Kidney (tissue), 14 donors: ENCODE data around the gene UNC13D. TPM values are rescaled to one million over a fixed set of nuclear protein-coding genes. Genes with fewer than 3 reads are reported as not detected.

Experiments used
- DNase-seq, 5 donors: peaks; one replicate each; pipeline ENCODE4 v3.0.0-alpha.2; 2013 to 2020
- FAIRE-seq: peaks from 2 replicates; lab custom pipeline; 2012; peaks lifted over from hg19 to GRCh38; lab: Jason Lieb, UNC
- H3K27ac ChIP-seq, 2 donors: one replicate each; pipeline ENCODE4 v1.7.0; 2013; ENCODE audit warnings: low read depth in 2 of 2, low read length in 2 of 2, inconsistent platforms in 1 of 2
- H3K27me3 ChIP-seq: one replicate; pipeline ENCODE4 v1.7.1; 2013; ENCODE audit warnings: low read length, inconsistent platforms; ENCODE audit not compliant: control insufficient read depth, insufficient read depth
- H3K36me3 ChIP-seq, 3 donors: one replicate each; pipeline versions ENCODE4 v1.7.0 to v1.7.1; 2013; ENCODE audit warnings: low read length in 3 of 3, control low read depth in 1 of 3, inconsistent platforms in 1 of 3; ENCODE audit not compliant: insufficient read depth in 3 of 3, control insufficient read depth in 2 of 3
- H3K4me1 ChIP-seq, 3 donors: one replicate each; pipeline versions ENCODE4 v1.7.0 to v1.7.1; 2013; ENCODE audit warnings: low read length in 3 of 3, inconsistent platforms in 1 of 3, low read depth in 1 of 3; ENCODE audit not compliant: control insufficient read depth in 2 of 3, insufficient read depth in 2 of 3
- H3K4me3 ChIP-seq, 3 donors: one replicate each; pipeline versions ENCODE4 v1.7.0 to v1.8.1; 2013; ENCODE audit warnings: low read length in 3 of 3, control low read depth in 1 of 3, inconsistent platforms in 1 of 3
- H3K9ac ChIP-seq, 3 donors: one replicate each; pipeline versions ENCODE4 v1.7.0 to v1.7.1; 2013; ENCODE audit warnings: low read length in 3 of 3, control low read depth in 1 of 3, inconsistent platforms in 1 of 3
- H3K9me3 ChIP-seq, 3 donors: one replicate each; pipeline versions ENCODE4 v1.7.0 to v1.7.1; 2013; ENCODE audit warnings: low read length in 3 of 3, control low read depth in 1 of 3, inconsistent platforms in 1 of 3; ENCODE audit not compliant: control insufficient read depth in 2 of 3, insufficient read depth in 1 of 3
- intact Hi-C: fragments of 100-400 bp; cut with DNase I; formaldehyde crosslinking; loops from one replicate; pipeline ENCODE4 v1.11.1; 2022
- polyA plus RNA-seq: library from polyadenylated mRNA; stranded (reverse); fragments of 350-450 nt; fragmentation: Illumina TruSeq; extraction: RNeasy Lipid Tissue Mini Kit (QIAGEN cat#74804); gene quantifications from one replicate; pipeline ENCODE4 v1.2.3, GENCODE V29; 2014; ENCODE audit warnings: low read depth, low replicate concordance; ENCODE audit not compliant: insufficient read depth
- total RNA-seq: library from RNA; stranded (reverse); fragmentation: NEBNext Ultra II Directional; extraction: Animal tissue kit (Norgen Biotek cat#: 25700); gene quantifications from one replicate; pipeline ENCODE4 v1.2.1, GENCODE V29; 2021
- TF ChIP-seq, protein P1 (sequence below): IDR thresholded peaks from 3 replicates; pipeline ENCODE4 v1.5.1; 2012; ENCODE audit warnings: mild to moderate bottlenecking, moderate library complexity, borderline replicate concordance; ENCODE audit not compliant: insufficient read depth; ENCODE audit errors: extremely low read depth
- donor health status: control.
- donor health status: control.
- donor health status: control.
- donor health status: control.
- donor health status: control.
- donor health status: DM: yes; HTN: yes; CAD: no.
- donor health status: Normal renal cell carcinoma (clear cell type).

The UNC13D gene
- total and polyA plus RNA-seq, 2 donors from 2014 or later: 3.8 to 26.1 TPM

DNA sequence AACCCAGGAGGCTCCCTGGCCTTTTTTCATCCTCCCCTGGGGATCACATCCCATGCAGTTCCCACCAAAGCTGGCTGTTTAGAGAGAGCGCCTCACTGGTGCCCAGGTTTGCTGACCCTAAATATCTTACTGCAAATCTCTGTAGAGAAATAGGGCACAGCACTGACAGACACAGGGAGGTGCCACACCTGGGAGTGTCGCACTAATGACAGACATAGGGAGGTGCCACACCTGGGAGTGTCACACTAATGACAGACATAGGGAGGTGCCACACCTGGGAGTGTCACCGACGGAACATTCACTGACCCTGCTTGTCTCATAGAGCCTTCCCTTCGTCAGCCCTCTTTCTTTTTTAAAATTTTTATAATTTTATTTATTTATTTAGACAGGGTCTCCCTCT lies 34.0 kb downstream of the UNC13D start:
- TF ChIP-seq, protein P1, sequence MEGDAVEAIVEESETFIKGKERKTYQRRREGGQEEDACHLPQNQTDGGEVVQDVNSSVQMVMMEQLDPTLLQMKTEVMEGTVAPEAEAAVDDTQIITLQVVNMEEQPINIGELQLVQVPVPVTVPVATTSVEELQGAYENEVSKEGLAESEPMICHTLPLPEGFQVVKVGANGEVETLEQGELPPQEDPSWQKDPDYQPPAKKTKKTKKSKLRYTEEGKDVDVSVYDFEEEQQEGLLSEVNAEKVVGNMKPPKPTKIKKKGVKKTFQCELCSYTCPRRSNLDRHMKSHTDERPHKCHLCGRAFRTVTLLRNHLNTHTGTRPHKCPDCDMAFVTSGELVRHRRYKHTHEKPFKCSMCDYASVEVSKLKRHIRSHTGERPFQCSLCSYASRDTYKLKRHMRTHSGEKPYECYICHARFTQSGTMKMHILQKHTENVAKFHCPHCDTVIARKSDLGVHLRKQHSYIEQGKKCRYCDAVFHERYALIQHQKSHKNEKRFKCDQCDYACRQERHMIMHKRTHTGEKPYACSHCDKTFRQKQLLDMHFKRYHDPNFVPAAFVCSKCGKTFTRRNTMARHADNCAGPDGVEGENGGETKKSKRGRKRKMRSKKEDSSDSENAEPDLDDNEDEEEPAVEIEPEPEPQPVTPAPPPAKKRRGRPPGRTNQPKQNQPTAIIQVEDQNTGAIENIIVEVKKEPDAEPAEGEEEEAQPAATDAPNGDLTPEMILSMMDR: no peak
- H3K27me3 ChIP-seq: no peaks in the 10 kb centered on the region
- DNase-seq (no peak), FAIRE-seq (no peak)
- no peak overlapping the region for H3K4me3 ChIP-seq
- H3K27ac ChIP-seq: no peak overlapping the region
- H3K4me1 ChIP-seq: no peaks in the 10 kb centered on the region
- H3K36me3 ChIP-seq: peaks cover 0 to 28% (median 16%) of the 10 kb centered on the region in 3 donors
- intact Hi-C loops: no loop called here
- H3K9me3 ChIP-seq: no peaks in the 10 kb centered on the region
- H3K9ac ChIP-seq: no peak overlapping the region

DNA sequence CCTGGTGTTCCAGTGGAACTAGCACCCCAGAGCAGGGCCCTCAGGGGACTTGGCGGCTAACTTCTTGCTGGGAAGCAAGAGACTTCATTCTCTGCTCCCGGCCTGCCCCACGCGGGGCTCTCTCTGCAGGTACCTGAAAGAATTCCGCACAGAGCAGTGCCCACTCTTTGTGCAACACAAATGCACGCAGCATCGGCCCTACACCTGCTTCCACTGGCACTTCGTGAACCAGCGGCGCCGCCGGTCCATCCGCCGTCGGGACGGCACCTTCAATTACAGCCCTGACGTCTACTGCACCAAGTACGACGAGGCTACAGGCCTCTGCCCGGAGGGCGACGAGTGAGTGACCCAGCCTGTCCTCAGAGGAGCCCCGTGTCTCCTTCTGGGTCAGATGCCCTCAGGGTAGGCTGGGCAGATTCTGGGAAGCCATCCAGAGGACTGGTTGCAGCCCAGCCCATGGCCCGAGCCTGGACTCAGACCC lies 34.5 kb downstream of the UNC13D start:
- H3K4me1 ChIP-seq: no peaks in the 10 kb centered on the region
- H3K9me3 ChIP-seq: no peaks in the 10 kb centered on the region
- no peak overlapping the region for H3K4me3 ChIP-seq
- H3K9ac ChIP-seq: no peak overlapping the region
- H3K27ac ChIP-seq: no peak overlapping the region
- TF ChIP-seq, protein P1: no peak
- intact Hi-C loops: no loop called here
- peaks cover 0 to 25% (median 15%) of the 10 kb centered on the region in 3 donors for H3K36me3 ChIP-seq
- FAIRE-seq (no peak), DNase-seq (no peak)
- H3K27me3 ChIP-seq: no peaks in the 10 kb centered on the region

DNA sequence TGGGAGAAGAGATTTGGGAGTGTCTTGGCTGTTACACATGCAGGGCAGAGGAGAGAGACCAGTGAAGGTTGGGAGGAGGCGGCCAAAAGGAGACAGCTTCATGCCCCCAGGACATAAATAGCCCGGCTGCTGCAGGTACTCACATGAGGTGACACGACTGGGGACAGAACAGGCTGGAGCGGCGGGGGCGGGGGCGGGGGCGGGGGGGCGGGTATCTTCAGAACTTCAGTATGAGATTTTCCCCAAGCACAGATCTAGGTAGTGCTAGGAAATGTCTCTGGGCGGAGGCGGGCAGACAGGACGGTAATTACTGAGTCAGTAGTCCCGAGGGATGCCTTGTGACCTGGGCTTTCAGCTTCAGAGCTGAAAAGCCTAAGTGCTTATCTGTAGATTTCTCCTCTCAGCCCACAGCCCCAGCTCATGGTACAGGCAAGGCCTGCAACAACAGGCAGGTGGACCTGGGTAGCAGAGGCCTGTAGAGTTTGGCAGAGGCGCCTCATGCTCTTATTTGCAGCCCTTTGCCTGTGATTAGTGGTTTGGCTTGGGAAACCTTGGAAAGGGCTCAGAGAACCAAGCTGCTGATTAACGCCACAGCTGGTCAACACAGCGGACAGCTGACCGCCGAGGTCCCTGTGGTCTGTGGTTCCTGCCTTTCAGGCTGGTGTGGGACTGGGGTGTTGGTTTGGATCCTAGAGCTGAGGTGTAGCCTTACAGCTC lies 35.1 kb downstream of the UNC13D start:
- H3K4me3 ChIP-seq: no peak overlapping the region

More for the DNA sequence above, 35.1 kb downstream of the UNC13D start:
- intact Hi-C loops: no loop called here
- Histone ChIP-seq H3K27ac (no peak overlapping the region), H3K27me3 (no peaks in the 10 kb centered on the region), H3K9ac (no peak overlapping the region), H3K36me3 (peaks cover 0 to 25% (median 12%) of the 10 kb centered on the region in 3 donors), H3K4me1 (no peaks in the 10 kb centered on the region), H3K9me3 (no peaks in the 10 kb centered on the region)
- TF ChIP-seq, protein P1: no peak
- DNase-seq (no peak), FAIRE-seq (no peak)
